Measurements from ENCODE around the gene TPD52L2. TPM values are rescaled to one million over a fixed set of nuclear protein-coding genes. Genes with fewer than 3 reads are reported as not detected.
"Not testable (repeated sequence)": the region's sequence is repeated elsewhere in the genome, so short reads cannot be mapped to it uniquely, and the experiment has no call there.

The TPD52L2 gene
- total RNA-seq, 1 donor from 2014 or later, result 73.8 TPM

- Mint-ChIP-seq H3K4me1 (peaks cover 3% of the 10 kb centered on the region), H3K27ac (no peak overlapping the region), H3K4me3 (no peak overlapping the region), H3K36me3 (peaks cover 3% of the 10 kb centered on the region), H3K9me3 (no peaks in the 10 kb centered on the region), H3K27me3 (ENCODE audit: low read depth) (no peaks in the 10 kb centered on the region)
- DNase-seq (ENCODE audit: low spot score in 2 of 2, unreplicated experiment in 2 of 2), result no peak
- TF ChIP-seq CTCF (IDR thresholded peaks at IDR 0.05; ENCODE audit: unreplicated experiment), result no peak
Measured at GRCh38 chr20:63903796-63904561, 38.9 kb downstream of the TPD52L2 start.

GRCh38 chr20:63908008-63908682, 43.1 kb downstream of the TPD52L2 start:
- Mint-ChIP-seq H3K4me1 (no peaks in the 10 kb centered on the region), H3K4me3 (no peak overlapping the region), H3K27me3 (ENCODE audit: low read depth) (no peaks in the 10 kb centered on the region), H3K36me3 (peaks cover 7% of the 10 kb centered on the region), H3K27ac (peak overlapping the region; percentile 15), H3K9me3 (no peaks in the 10 kb centered on the region)
- no peak for DNase-seq (ENCODE audit: low spot score in 2 of 2, unreplicated experiment in 2 of 2)
- TF ChIP-seq CTCF (IDR thresholded peaks at IDR 0.05; ENCODE audit: unreplicated experiment), result no peak

GRCh38 chr20:63911176-63911575, 46.1 kb downstream of the TPD52L2 start:
- no peak overlapping the region for H3K4me3 Mint-ChIP-seq
- no peak for DNase-seq (ENCODE audit: low spot score in 2 of 2, unreplicated experiment in 2 of 2)
- TF ChIP-seq CTCF (IDR thresholded peaks at IDR 0.05; ENCODE audit: unreplicated experiment), result no peak
- H3K4me1 Mint-ChIP-seq, result no peaks in the 10 kb centered on the region
- peaks cover 18% of the 10 kb centered on the region for H3K36me3 Mint-ChIP-seq
- H3K27ac Mint-ChIP-seq, result peak overlapping the region; percentile 33
- peaks cover 6% of the 10 kb centered on the region for H3K9me3 Mint-ChIP-seq
- no peaks in the 10 kb centered on the region for H3K27me3 Mint-ChIP-seq (ENCODE audit: low read depth)

GRCh38 chr20:63913768-63914167, 48.7 kb downstream of the TPD52L2 start:
- no peaks in the 10 kb centered on the region for H3K4me1 Mint-ChIP-seq
- no peak overlapping the region for H3K27ac Mint-ChIP-seq
- H3K4me3 Mint-ChIP-seq, result no peak overlapping the region
- H3K36me3 Mint-ChIP-seq, result peaks cover 26% of the 10 kb centered on the region
- TF ChIP-seq CTCF (IDR thresholded peaks at IDR 0.05; ENCODE audit: unreplicated experiment), result no peak
- H3K9me3 Mint-ChIP-seq, result peaks cover 9% of the 10 kb centered on the region
- DNase-seq (ENCODE audit: low spot score in 2 of 2, unreplicated experiment in 2 of 2), result no peak
- H3K27me3 Mint-ChIP-seq (ENCODE audit: low read depth), result no peaks in the 10 kb centered on the region

- H3K9me3 Mint-ChIP-seq, result peaks cover 9% of the 10 kb centered on the region
- H3K27ac Mint-ChIP-seq, result no peak overlapping the region
- DNase-seq (ENCODE audit: low spot score in 2 of 2, unreplicated experiment in 2 of 2), result no peak
- H3K4me3 Mint-ChIP-seq, result no peak overlapping the region
- no peaks in the 10 kb centered on the region for H3K27me3 Mint-ChIP-seq (ENCODE audit: low read depth)
- no peak for TF ChIP-seq CTCF (IDR thresholded peaks at IDR 0.05; ENCODE audit: unreplicated experiment)
- H3K4me1 Mint-ChIP-seq, result no peaks in the 10 kb centered on the region
- peaks cover 24% of the 10 kb centered on the region for H3K36me3 Mint-ChIP-seq
Measured at GRCh38 chr20:63915471-63915870, 50.4 kb downstream of the TPD52L2 start.

- not testable (repeated sequence) for H3K27me3 Mint-ChIP-seq (ENCODE audit: low read depth); H3K4me3 Mint-ChIP-seq; H3K9me3 Mint-ChIP-seq; H3K27ac Mint-ChIP-seq; DNase-seq (ENCODE audit: low spot score in 2 of 2, unreplicated experiment in 2 of 2); H3K4me1 Mint-ChIP-seq
- H3K36me3 Mint-ChIP-seq, result peaks cover 24% of the 10 kb centered on the region
Measured at GRCh38 chr20:63916371-63916939, 51.4 kb downstream of the TPD52L2 start.
